ENCODE measurements around the gene ECM1.

The ECM1 gene

GRCh38 chr1:150546294-150546937, 38.5 kb downstream of the ECM1 start:
- no peak for DNase-seq

GRCh38 chr1:150548324-150548631, 40.4 kb downstream of the ECM1 start:
- no peak for DNase-seq

DNA sequence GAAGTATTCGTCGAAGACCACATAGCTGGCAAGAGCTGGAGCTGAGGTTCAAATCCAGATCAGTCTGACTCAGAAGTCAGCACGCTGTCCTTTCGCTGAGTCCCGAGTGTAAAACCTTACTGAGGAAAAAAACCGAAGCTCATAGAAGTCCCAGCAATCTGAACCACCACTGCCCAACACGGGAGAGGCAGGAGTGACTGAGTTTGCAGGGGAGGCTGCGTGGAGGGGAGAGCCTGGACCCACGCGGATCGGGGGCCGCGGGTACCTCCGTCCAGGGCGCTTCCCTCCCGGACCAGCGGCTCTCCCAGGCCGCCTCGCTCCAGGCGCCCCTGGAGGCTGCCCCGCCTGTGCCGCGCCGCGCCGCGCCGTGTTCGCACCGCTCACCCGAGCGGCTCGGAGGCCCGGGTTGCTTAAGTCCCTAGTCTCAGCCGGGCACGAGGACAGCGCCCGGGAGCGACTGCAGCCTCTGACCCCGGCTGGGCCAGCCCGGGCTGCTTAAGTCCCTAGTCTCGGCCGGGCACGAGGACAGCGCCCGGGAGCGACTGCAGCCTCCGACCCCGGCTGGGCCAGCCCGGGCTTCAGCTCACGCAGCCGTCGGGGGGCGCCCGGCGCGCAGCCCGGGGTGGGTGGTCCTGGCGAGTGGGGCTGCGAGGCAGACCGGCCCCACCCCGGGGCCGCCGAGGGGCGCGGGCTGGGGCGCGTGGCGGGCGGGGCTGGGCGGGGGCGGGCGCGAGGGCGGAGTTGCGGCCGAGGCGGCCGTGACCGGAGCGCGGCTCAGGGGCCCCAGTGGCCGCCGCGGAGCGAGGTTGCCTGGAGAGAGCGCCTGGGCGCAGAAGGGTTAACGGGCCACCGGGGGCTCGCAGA, 41.0 kb downstream of the ECM1 start, which contains the start of gene ADAMTSL4:
Gene ADAMTSL4, plus strand, starts transcription at position 777 of the 864 bp plus-strand sequence. CDS start 2,881 bp downstream, outside the sequence.
- no peak for DNase-seq

DNA sequence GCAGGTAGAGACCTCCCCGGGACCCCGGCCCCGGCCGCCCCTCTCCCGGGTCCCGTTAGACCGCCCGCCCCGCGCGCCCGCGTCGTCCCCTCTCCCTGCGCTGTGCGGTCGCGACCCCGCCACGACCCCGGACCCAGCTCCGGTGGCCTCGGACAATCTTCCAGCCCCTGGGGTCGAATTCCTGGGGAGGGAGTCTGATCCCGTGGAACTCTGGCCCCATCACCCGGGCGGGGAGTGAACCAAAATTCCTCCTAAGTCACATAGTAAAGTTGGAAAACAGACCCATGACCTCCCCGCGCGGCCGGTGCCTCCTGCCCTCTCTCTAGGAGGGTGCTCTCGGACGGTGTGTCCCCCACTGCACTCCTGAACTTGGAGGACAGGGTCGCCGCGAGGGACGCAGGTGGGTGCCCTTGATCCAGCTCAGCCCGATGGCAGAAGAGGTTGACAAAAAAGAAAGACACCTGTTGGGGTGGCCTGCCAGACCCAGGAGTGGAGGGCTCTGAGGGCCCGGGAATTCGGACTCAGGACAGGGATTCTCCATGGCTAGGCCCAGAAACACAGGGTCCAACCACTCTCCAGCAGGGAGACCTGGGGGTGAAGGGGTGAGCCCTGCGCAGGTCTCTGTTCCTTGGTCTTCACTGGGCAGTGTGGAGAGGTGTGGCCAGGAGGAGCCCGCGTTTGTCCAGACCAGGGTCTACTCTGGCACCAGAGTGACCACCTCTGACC, 41.8 kb downstream of the ECM1 start:
- no peak for DNase-seq

DNA sequence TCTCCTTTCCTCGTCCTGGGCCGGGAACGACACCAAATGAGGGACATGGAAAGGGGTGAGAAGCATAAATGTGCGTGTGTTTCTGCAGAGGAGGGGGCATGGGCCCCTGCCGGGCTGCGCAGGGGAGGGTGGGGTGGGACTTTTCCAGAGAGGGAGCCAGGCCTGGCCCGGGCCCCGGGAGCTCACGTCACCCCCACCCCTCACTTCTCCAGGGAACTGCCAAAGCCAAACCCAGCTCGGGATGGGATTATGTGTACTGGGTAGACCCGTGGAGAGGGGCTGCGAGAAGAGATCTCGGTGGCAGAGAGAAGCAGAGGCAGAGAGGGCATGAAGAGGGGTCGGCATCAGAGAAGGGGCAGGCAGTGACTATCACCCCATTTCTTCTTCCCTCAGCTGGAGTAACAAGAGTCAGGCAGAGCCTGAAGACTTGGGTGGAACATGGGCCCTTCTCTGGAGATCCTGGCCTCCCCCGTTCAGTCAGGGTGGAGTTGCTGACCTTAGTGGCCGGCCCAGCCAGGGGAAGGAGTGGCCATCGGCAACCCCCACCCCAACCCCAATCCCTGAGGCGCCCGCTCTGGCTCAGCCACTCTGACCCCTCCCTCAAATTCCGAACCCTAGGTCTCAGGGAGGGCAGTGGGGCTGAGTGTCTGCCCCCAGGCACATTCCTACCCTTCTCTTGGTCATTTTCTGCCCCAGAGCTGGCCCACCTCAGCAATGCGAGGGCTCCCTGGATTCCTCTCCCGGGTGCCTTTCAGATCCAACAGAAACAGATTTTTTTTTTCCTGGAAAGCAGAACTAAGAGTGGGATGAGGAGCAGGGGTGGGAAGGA, 42.5 kb downstream of the ECM1 start:
- no peak for DNase-seq

DNA sequence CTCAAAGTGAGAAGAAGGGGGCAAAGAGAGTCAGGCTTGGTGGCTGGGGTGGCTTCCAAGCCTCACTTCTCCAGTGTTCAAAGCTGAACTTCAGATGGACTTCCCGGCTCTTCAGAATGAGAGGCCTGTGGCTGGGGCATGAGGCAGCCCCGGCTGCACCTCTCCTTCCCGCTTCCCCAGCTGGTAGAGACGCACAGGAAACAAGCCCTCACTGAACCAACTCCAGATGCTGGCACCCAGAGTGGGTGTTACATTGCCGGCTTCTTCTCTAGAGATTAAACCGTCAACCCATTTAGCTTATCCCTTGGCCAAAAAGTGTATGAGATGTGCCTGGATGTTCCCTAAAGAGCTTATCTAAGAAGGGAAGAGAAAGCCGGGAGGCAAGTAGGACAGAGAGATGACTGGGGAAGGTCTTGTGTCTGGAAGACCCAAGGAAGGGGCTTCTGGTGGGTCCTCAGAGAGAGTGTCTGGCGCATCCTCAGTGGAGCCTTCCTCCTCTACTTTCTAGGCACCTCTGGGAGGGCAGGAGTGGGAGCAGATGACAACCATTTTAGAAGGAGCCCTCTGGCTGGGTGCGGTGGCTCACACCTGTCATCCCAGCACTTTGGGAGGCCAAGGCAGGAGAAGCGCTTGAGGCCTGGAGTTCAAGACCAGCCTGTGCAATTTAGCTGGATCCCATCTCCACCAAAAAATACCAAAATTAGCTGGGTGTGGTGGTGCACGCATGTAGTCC, 43.3 kb downstream of the ECM1 start:
- no peak for DNase-seq

GRCh38 chr1:150551784-150552127, 43.8 kb downstream of the ECM1 start:
- DNase-seq, result no peak

DNA sequence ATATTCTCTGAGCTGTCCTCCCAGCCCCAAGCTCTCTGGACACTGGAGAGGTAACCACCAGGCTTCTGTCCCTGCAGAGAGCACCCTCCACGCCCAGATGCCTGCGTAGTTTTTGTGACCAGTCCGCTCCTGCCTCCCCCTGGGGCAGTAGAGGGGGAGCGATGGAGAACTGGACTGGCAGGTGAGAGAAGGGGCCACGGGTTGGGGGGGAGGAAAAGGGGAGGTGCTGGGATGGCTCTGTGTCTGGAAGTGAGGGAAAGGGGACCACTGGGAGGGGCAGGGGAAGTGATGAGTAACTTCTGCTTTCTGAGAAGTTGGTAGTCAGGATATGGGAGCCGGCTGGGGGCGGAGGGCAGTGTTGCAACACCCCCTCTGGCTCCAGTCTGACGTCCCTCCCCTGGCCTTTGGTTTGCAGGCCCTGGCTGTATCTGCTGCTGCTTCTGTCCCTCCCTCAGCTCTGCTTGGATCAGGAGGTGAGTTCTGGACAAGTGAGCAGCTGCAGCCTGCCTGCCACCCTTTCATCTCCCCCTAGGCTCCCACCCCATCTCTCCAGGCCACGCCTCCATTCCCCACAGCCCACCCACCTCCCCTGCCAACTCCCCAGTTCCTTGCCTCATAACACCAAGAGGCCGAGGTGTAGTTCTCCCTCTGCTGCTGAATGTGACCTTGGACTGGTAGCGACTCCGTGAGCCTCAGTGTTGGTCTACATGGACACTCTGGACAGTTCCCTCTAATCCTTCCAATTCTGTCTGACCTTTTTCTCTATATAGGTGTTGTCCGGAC, 44.4 kb downstream of the ECM1 start:
- no peak for DNase-seq

DNA sequence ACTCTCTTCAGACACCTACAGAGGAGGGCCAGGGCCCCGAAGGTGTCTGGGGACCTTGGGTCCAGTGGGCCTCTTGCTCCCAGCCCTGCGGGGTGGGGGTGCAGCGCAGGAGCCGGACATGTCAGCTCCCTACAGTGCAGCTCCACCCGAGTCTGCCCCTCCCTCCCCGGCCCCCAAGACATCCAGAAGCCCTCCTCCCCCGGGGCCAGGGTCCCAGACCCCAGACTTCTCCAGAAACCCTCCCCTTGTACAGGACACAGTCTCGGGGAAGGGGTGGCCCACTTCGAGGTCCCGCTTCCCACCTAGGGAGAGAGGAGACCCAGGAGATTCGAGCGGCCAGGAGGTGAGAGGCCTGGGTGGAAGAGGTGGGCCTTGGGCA, 45.0 kb downstream of the ECM1 start:
- DNase-seq, result no peak

GRCh38 chr1:150553392-150554085, 45.6 kb downstream of the ECM1 start:
- DNase-seq, result no peak

GRCh38 chr1:150554086-150554452, 46.2 kb downstream of the ECM1 start:
- no peak for DNase-seq

- DNase-seq, result no peak
These were observed 47.5 kb downstream of the ECM1 start for GRCh38 chr1:150555198-150555970.

DNA sequence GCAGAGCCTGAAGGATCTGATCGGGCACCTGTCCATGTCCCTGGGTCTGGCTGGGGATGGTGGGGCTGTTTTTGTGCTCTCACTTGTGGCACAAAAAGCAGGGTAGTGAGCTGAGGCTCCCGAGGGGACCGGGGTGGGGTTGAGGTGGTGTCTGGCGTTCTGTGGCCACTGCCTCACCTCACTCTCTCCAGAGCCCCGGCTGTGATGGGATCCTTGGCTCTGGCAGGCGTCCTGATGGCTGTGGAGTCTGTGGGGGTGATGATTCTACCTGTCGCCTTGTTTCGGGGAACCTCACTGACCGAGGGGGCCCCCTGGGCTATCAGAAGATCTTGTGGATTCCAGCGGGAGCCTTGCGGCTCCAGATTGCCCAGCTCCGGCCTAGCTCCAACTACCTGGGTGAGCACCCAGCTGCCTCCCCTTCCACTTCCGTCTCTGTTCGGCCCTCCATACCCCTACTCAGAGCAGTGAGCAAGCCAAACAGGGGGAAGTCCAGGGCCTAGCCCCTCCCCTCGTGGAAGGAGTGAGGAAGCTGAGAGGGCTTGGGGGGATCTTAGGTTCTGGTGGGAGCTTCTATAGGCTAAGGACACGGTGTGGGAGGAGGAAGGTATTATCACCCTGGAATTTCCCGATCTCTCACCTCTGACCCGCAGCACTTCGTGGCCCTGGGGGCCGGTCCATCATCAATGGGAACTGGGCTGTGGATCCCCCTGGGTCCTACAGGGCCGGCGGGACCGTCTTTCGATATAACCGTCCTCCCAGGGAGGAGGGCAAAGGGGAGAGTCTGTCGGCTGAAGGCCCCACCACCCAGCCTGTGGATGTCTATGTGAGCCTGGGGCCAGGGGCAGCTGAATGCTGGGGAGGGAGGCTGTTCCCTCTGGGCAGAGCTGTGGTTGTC, 48.3 kb downstream of the ECM1 start:
- DNase-seq, result no peak

- no peak for DNase-seq
These were observed 49.2 kb downstream of the ECM1 start for GRCh38 chr1:150557065-150557600.

- no peak for DNase-seq
These were observed 49.9 kb downstream of the ECM1 start for GRCh38 chr1:150557813-150558212.

DNA sequence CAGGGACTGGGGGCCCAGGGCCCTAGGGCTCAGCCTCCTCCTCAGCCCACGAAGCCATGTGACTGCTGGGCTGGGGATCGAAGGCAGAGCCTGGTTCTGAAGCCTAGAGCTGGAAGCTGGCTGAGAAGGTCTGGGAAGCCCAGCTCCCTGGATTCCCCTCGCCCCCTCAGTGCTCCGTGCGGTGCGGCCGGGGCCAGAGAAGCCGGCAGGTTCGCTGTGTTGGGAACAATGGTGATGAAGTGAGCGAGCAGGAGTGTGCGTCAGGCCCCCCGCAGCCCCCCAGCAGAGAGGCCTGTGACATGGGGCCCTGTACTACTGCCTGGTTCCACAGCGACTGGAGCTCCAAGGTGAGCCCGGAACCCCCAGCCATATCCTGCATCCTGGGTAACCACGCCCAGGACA, 50.4 kb downstream of the ECM1 start:
- DNase-seq, result no peak

DNA sequence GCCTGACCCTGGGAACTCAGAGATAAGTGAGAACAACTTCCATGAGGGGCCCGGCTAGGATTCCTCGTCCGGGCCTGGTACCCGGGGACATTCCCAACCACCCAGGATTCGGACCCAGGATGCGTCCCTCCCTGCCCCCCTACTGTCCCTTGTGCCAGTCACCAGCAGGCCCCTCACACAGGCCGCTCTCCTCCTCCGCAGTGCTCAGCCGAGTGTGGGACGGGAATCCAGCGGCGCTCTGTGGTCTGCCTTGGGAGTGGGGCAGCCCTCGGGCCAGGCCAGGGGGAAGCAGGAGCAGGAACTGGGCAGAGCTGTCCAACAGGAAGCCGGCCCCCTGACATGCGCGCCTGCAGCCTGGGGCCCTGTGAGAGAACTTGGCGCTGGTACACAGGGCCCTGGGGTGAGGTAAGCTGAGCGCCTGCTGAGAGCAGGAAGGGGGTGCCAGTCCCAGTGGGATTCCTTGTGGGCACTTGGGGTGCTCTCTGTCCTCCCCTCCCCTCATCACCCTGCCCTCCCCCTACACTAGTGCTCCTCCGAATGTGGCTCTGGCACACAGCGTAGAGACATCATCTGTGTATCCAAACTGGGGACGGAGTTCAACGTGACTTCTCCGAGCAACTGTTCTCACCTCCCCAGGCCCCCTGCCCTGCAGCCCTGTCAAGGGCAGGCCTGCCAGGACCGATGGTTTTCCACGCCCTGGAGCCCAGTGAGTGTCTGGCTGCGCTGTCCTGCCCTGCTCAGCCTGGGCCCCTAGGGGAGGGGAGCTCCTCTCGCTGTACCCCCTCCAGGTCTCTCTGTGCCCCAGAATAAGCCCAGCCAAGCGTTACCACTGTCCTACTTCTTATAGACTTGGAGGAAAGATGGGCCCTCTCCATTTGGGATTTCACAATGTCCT, 51.1 kb downstream of the ECM1 start:
- DNase-seq, result no peak

- DNase-seq, result no peak
These were observed 51.7 kb downstream of the ECM1 start for GRCh38 chr1:150559656-150560010.

Measured in T-helper 9 cell (primary cell).